Endothelial cell of umbilical vein (primary cell): Measurements from ENCODE around the gene MYOG. TPM values are rescaled to one million over a fixed set of nuclear protein-coding genes. Genes with fewer than 3 reads are reported as not detected.

Source experiments
- BruUV-seq: library from RNA; stranded (reverse); fragments of 400-500 nt; replicated peaks from 2 replicates; lab custom pipeline; 2021; lab: Mats Ljungman, UMichigan
- CTCF ChIA-PET: fragments of 300-600, 350-600 bp; sonication (Branson Sonifier 250); formaldehyde crosslinking; loops from one replicate; lab custom pipeline; 2021; ENCODE audit warnings: antibody characterized with exemption, inconsistent platforms; lab: Charles Lee
- POLR2A ChIA-PET: fragments of 300-600, 350-600 bp; sonication (Branson Sonifier 250); formaldehyde crosslinking; loops from one replicate; lab custom pipeline; 2021; ENCODE audit warnings: antibody characterized with exemption, inconsistent platforms; lab: Charles Lee
- DNase-seq: peaks from one replicate; pipeline ENCODE4 v3.0.0-alpha.2; 2011; ENCODE audit warnings: low read depth, low spot score
- FAIRE-seq: peaks from 2 replicates; lab custom pipeline; 2011; peaks lifted over from hg19 to GRCh38; lab: Jason Lieb, UNC
- H2AFZ ChIP-seq: 2 replicates; pipeline ENCODE4 v1.6.0; 2012; ENCODE audit warnings: low read depth, low read length, control low read depth, inconsistent platforms
- H3K27ac ChIP-seq: 2 replicates; pipeline ENCODE4 v1.5.1; 2011; ENCODE audit warnings: low read depth, mild to moderate bottlenecking, control low read depth, low read length, moderate library complexity; ENCODE audit not compliant: insufficient read depth
- H3K27me3 ChIP-seq, 2 experiments: 2 replicates each; pipeline versions ENCODE4 v1.6.0 to v1.6.1; 2011; ENCODE audit warnings: low read length in 2 of 2, mixed read lengths in 1 of 2; ENCODE audit not compliant: control insufficient read depth in 2 of 2, insufficient read depth in 2 of 2
- H3K36me3 ChIP-seq, 2 experiments: 2 replicates in 1 of 2; 3 replicates in 1 of 2; pipeline ENCODE4 v1.5.1; 2011; ENCODE audit warnings: low read length in 2 of 2, mild to moderate bottlenecking in 1 of 2, moderate library complexity in 1 of 2; ENCODE audit not compliant: control insufficient read depth in 2 of 2, insufficient read depth in 2 of 2; ENCODE audit errors: extremely low read depth in 1 of 2
- H3K4me1 ChIP-seq: 3 replicates; pipeline ENCODE4 v1.5.1; 2011; ENCODE audit warnings: mild to moderate bottlenecking, low read length; ENCODE audit not compliant: control insufficient read depth, insufficient read depth; ENCODE audit errors: extremely low read depth
- H3K4me2 ChIP-seq: 2 replicates; pipeline ENCODE4 v1.6.1; 2011; ENCODE audit warnings: low read length, control low read depth, mixed read lengths; ENCODE audit not compliant: insufficient read depth
- H3K4me3 ChIP-seq, 3 experiments: fragments of 200-600 bp in 1 of 3; sonication (generic), shearing (Covaris generic) in 1 of 3; replicated peaks in 1 of 3; 2 replicates each; pipeline ENCODE4 v1.5.1; 2011 to 2016; ENCODE audit warnings: control low read depth in 3 of 3, low read length in 3 of 3, mild to moderate bottlenecking in 2 of 3, inconsistent platforms in 1 of 3, low read depth in 1 of 3, moderate library complexity in 1 of 3; ENCODE audit not compliant: insufficient read depth in 1 of 3
- H3K79me2 ChIP-seq: 2 replicates; pipeline ENCODE4 v1.6.0; 2012; ENCODE audit warnings: low read length, inconsistent platforms; ENCODE audit not compliant: control insufficient read depth, insufficient read depth
- H3K9ac ChIP-seq: replicated peaks from 2 replicates; pipeline ENCODE3; 2011; ENCODE audit warnings: low read length, control low read depth; ENCODE audit not compliant: insufficient read depth; ENCODE audit errors: extremely low read depth
- H3K9me1 ChIP-seq: replicated peaks from 3 replicates; pipeline ENCODE4 v1.6.0; 2011; ENCODE audit warnings: mild to moderate bottlenecking, low read length; ENCODE audit not compliant: control insufficient read depth, insufficient read depth; ENCODE audit errors: extremely low read depth
- H3K9me3 ChIP-seq: replicated peaks from 2 replicates; pipeline ENCODE4 v1.5.1; 2012; ENCODE audit warnings: low read length, inconsistent platforms; ENCODE audit not compliant: control insufficient read depth, insufficient read depth
- H4K20me1 ChIP-seq: replicated peaks from 2 replicates; pipeline ENCODE3; 2011; ENCODE audit warnings: mild to moderate bottlenecking, low read length; ENCODE audit not compliant: control insufficient read depth, insufficient read depth; ENCODE audit errors: extremely low read depth
- CTCF ChIP-seq, 2 donors: IDR thresholded peaks; 1 replicate in 1 of 2; 2 replicates in 1 of 2; pipeline ENCODE4 v1.5.1; 2011; ENCODE audit warnings: low read length in 2 of 2, mild to moderate bottlenecking in 2 of 2, moderate library complexity in 2 of 2, control low read depth in 1 of 2, inconsistent platforms in 1 of 2, low read depth in 1 of 2; ENCODE audit not compliant: insufficient read depth in 1 of 2; ENCODE audit errors: extremely low read depth in 1 of 2
- EZH2 ChIP-seq: IDR thresholded peaks from 2 replicates; pipeline ENCODE4 v1.6.1; 2012; ENCODE audit warnings: borderline replicate concordance, low read depth, mild to moderate bottlenecking, moderate library complexity, low read length, inconsistent platforms; ENCODE audit not compliant: severe bottlenecking
- FOS ChIP-seq: IDR thresholded peaks from 2 replicates; pipeline ENCODE4 v1.6.1; 2011; ENCODE audit warnings: mild to moderate bottlenecking, low read length, moderate library complexity, borderline replicate concordance; ENCODE audit not compliant: insufficient read depth
- GATA2 ChIP-seq: IDR thresholded peaks from 2 replicates; pipeline ENCODE4 v1.7.0; 2011; ENCODE audit warnings: low read depth, mild to moderate bottlenecking, moderate library complexity, mixed read lengths, low read length; ENCODE audit not compliant: insufficient read length, insufficient read depth
- JUN ChIP-seq: IDR thresholded peaks from 2 replicates; pipeline ENCODE4 v1.6.1; 2011; ENCODE audit warnings: borderline replicate concordance, low read depth; ENCODE audit not compliant: insufficient read length, insufficient read depth
- MAX ChIP-seq: IDR thresholded peaks from 2 replicates; pipeline ENCODE4 v1.6.1; 2011; ENCODE audit not compliant: insufficient read depth, insufficient read length
- MYC ChIP-seq: IDR thresholded peaks from one replicate; pipeline ENCODE4 v1.6.1; 2011; ENCODE audit warnings: mild to moderate bottlenecking, low read depth, low read length
- POLR2A ChIP-seq: IDR thresholded peaks from 2 replicates; pipeline ENCODE4 v1.6.1; 2012; ENCODE audit warnings: low read depth, mild to moderate bottlenecking, control low read depth, low read length
- POLR2AphosphoS5 ChIP-seq: IDR thresholded peaks from 2 replicates; pipeline ENCODE4 v1.6.1; 2012; ENCODE audit warnings: low read depth, mild to moderate bottlenecking, control low read depth, low read length, moderate library complexity; ENCODE audit not compliant: insufficient read depth
- dilution Hi-C: fragments of 300-500 bp; cut with MboI; formaldehyde crosslinking; loops from one replicate; pipeline ENCODE4 v1.15.0; 2019; ENCODE audit warnings: low sequenced_read_pairs; ENCODE audit not compliant: extremely low pct_ligation_motif_present
- intact Hi-C: fragments of 100-400 bp; cut with micrococcal nuclease; formaldehyde crosslinking; loops from one replicate; pipeline ENCODE4 v1.10.0; 2022
- polyA plus RNA-seq, 4 experiments: library from polyadenylated mRNA; depleted of rRNA in 3 of 4; stranded (reverse) in 3 of 4; unstranded in 1 of 4; fragments of >200 nt; gene quantifications; 2 replicates each; pipeline versions ENCODE4 v1.2.1 to v1.2.3, GENCODE V29; 2011 to 2012; ENCODE audit warnings: missing spikeins in 1 of 4
- total RNA-seq: library from RNA; stranded (reverse); gene quantifications from 2 replicates; pipeline ENCODE4 v1.2.3, GENCODE V29; 2021

Gene MYOG
- total and polyA plus RNA-seq, 2 donors (not counting 3 experiments of a cell fraction or from before 2014, with no cell fraction given), result not detected

GRCh38 chr1:203103829-203104495 is 18.1 kb upstream of the MYOG start:
- TF ChIP-seq MYC (no peak), JUN (no peak), EZH2 (no peak), POLR2AphosphoS5 (no peak), GATA2 (no peak)
- Histone ChIP-seq H3K4me3 (no peak overlapping the region), H3K9me3 (no peaks in the 10 kb centered on the region), H2AFZ (no peak overlapping the region), H3K79me2 (no peaks in the 10 kb centered on the region), H3K4me2 (no peak overlapping the region), H3K9ac (no peak overlapping the region), H3K27me3 (peaks cover 3 to 40% of the 10 kb centered on the region in 2 experiments), H3K36me3 (no peaks in the 10 kb centered on the region), H3K9me1 (no peaks in the 10 kb centered on the region), H3K27ac (no peak overlapping the region), H4K20me1 (no peaks in the 10 kb centered on the region), H3K4me1 (no peaks in the 10 kb centered on the region)
- FAIRE-seq (no peak), DNase-seq (no peak)
- intact Hi-C loops, result no loop called here
- CTCF ChIA-PET, result interaction anchor here (1.8 kb wide), 1 partner anchor 112 kb away, joined by 11 read pairs; no protein-coding TSS in a partner anchor
- POLR2A ChIA-PET, result no interaction called here
- dilution Hi-C loops, result no loop called here
- no TSS peak for BruUV-seq

GRCh38 chr1:203103216-203103615 is 17.4 kb upstream of the MYOG start:
- no TSS peak for BruUV-seq
- Histone ChIP-seq H3K4me1 (no peaks in the 10 kb centered on the region), H3K27ac (no peak overlapping the region), H3K36me3 (no peaks in the 10 kb centered on the region), H2AFZ (no peak overlapping the region), H3K4me2 (no peak overlapping the region), H4K20me1 (no peaks in the 10 kb centered on the region), H3K9ac (no peak overlapping the region), H3K79me2 (no peaks in the 10 kb centered on the region), H3K9me1 (no peaks in the 10 kb centered on the region), H3K27me3 (peaks cover 3 to 42% of the 10 kb centered on the region in 2 experiments), H3K4me3 (no peak overlapping the region), H3K9me3 (no peaks in the 10 kb centered on the region)
- TF ChIP-seq MAX, result no peak
- TF ChIP-seq FOS, result no peak
- no peak for TF ChIP-seq EZH2
- no peak for TF ChIP-seq POLR2AphosphoS5
- TF ChIP-seq CTCF (IDR thresholded peaks at IDR 0.05; ENCODE audit: extremely low read depth in 1 of 2, insufficient read depth in 1 of 2, low read depth in 1 of 2, low read length in 2 of 2), result no peak
- TF ChIP-seq POLR2A, result no peak
- no peak for TF ChIP-seq JUN
- TF ChIP-seq MYC, result no peak
- TF ChIP-seq GATA2, result no peak
- ChIA-PET CTCF (interaction anchor here (0.9 to 1.8 kb wide), 4 partner anchors 15 to 164 kb away, joined by 3 to 11 read pairs (median 5); no protein-coding TSS in a partner anchor), POLR2A (no interaction called here)
- no peak for FAIRE-seq
- dilution Hi-C loops (no loop called here), intact Hi-C loops (no loop called here)
- no peak for DNase-seq
